Neuron (in vitro differentiated cells): ENCODE results near the gene KIF12.

Experiments
- H2AFZ ChIP-seq: one replicate; pipeline ENCODE4 v1.6.1; 2013; ENCODE audit warnings: low read depth, mild to moderate bottlenecking, inconsistent platforms, low read length, moderate library complexity
- H3K27me3 ChIP-seq: one replicate; pipeline ENCODE4 v1.6.1; 2013; ENCODE audit warnings: low read length; ENCODE audit not compliant: insufficient read depth
- H3K36me3 ChIP-seq: one replicate; pipeline ENCODE4 v1.6.1; 2013; ENCODE audit warnings: low read length; ENCODE audit not compliant: insufficient read depth
- H3K4me1 ChIP-seq: one replicate; pipeline ENCODE4 v1.6.1; 2013; ENCODE audit warnings: low read length; ENCODE audit not compliant: insufficient read depth
- H3K4me3 ChIP-seq: 2 replicates; pipeline ENCODE4 v1.5.1; 2013; ENCODE audit warnings: mild to moderate bottlenecking, low read length, moderate library complexity
- H3K9me3 ChIP-seq: one replicate; pipeline ENCODE4 v1.6.1; 2013; ENCODE audit warnings: low read length

Gene KIF12

GRCh38 chr9:114120192-114121014 is 21.3 kb upstream of the KIF12 start:
- H2AFZ ChIP-seq = no peak overlapping the region
- H3K27me3 ChIP-seq = no peaks in the 10 kb centered on the region
- H3K36me3 ChIP-seq = no peaks in the 10 kb centered on the region
- H3K9me3 ChIP-seq = no peaks in the 10 kb centered on the region
- peaks cover 12% of the 10 kb centered on the region for H3K4me1 ChIP-seq
- no peak overlapping the region for H3K4me3 ChIP-seq

GRCh38 chr9:114119242-114120191 is 20.4 kb upstream of the KIF12 start:
- Histone ChIP-seq H3K36me3 (no peaks in the 10 kb centered on the region), H3K4me3 (no peak overlapping the region), H3K4me1 (peaks cover 12% of the 10 kb centered on the region), H3K27me3 (no peaks in the 10 kb centered on the region), H3K9me3 (no peaks in the 10 kb centered on the region), H2AFZ (no peak overlapping the region)

- peaks cover 12% of the 10 kb centered on the region for H3K4me1 ChIP-seq
- no peak overlapping the region for H3K4me3 ChIP-seq
- H3K27me3 ChIP-seq = no peaks in the 10 kb centered on the region
- H3K9me3 ChIP-seq = no peaks in the 10 kb centered on the region
- no peak overlapping the region for H2AFZ ChIP-seq
- H3K36me3 ChIP-seq = no peaks in the 10 kb centered on the region
Measured at GRCh38 chr9:114117996-114118830, 19.1 kb upstream of the KIF12 start.

- no peaks in the 10 kb centered on the region for H3K27me3 ChIP-seq
- peaks cover 12% of the 10 kb centered on the region for H3K4me1 ChIP-seq
- H3K4me3 ChIP-seq = no peak overlapping the region
- no peak overlapping the region for H2AFZ ChIP-seq
- H3K9me3 ChIP-seq = no peaks in the 10 kb centered on the region
- no peaks in the 10 kb centered on the region for H3K36me3 ChIP-seq
Measured at GRCh38 chr9:114117614-114117995, 18.5 kb upstream of the KIF12 start.

GRCh38 chr9:114116126-114116747 is 17.1 kb upstream of the KIF12 start:
- Histone ChIP-seq H2AFZ (no peak overlapping the region), H3K9me3 (no peaks in the 10 kb centered on the region), H3K36me3 (no peaks in the 10 kb centered on the region), H3K4me1 (peaks cover 12% of the 10 kb centered on the region), H3K27me3 (no peaks in the 10 kb centered on the region), H3K4me3 (no peak overlapping the region)

- Histone ChIP-seq H3K36me3 (no peaks in the 10 kb centered on the region), H2AFZ (no peak overlapping the region), H3K27me3 (no peaks in the 10 kb centered on the region), H3K4me1 (peaks cover 12% of the 10 kb centered on the region), H3K4me3 (no peak overlapping the region), H3K9me3 (no peaks in the 10 kb centered on the region)
Measured at GRCh38 chr9:114115654-114116125, 16.6 kb upstream of the KIF12 start.

- Histone ChIP-seq H2AFZ (no peak overlapping the region), H3K27me3 (no peaks in the 10 kb centered on the region), H3K9me3 (no peaks in the 10 kb centered on the region), H3K36me3 (no peaks in the 10 kb centered on the region), H3K4me3 (no peak overlapping the region), H3K4me1 (peaks cover 12% of the 10 kb centered on the region)
Measured at GRCh38 chr9:114114364-114114763, 15.3 kb upstream of the KIF12 start.

- H3K9me3 ChIP-seq = no peaks in the 10 kb centered on the region
- H3K4me1 ChIP-seq = peaks cover 2% of the 10 kb centered on the region
Measured at GRCh38 chr9:114112778-114113584, 13.9 kb upstream of the KIF12 start.

GRCh38 chr9:114112325-114112724 is 13.2 kb upstream of the KIF12 start:
- no peaks in the 10 kb centered on the region for H3K9me3 ChIP-seq
- no peaks in the 10 kb centered on the region for H3K27me3 ChIP-seq
- H3K36me3 ChIP-seq = no peaks in the 10 kb centered on the region
- no peaks in the 10 kb centered on the region for H3K4me1 ChIP-seq
- H3K4me3 ChIP-seq = no peak overlapping the region
- no peak overlapping the region for H2AFZ ChIP-seq

More at GRCh38 chr9:114112778-114113584, 13.9 kb upstream of the KIF12 start:
- Histone ChIP-seq H3K36me3 (no peaks in the 10 kb centered on the region), H3K27me3 (no peaks in the 10 kb centered on the region), H3K4me3 (no peak overlapping the region), H2AFZ (no peak overlapping the region)

- Histone ChIP-seq H3K27me3 (peaks cover 3% of the 10 kb centered on the region), H2AFZ (no peak overlapping the region), H3K4me3 (no peak overlapping the region), H3K9me3 (no peaks in the 10 kb centered on the region), H3K36me3 (no peaks in the 10 kb centered on the region), H3K4me1 (no peaks in the 10 kb centered on the region)
Measured at GRCh38 chr9:114110180-114110579, 11.1 kb upstream of the KIF12 start.

GRCh38 chr9:114109124-114109523 is 10.0 kb upstream of the KIF12 start:
- Histone ChIP-seq H3K4me1 (no peaks in the 10 kb centered on the region), H3K36me3 (no peaks in the 10 kb centered on the region)

More at GRCh38 chr9:114109124-114109523, 10.0 kb upstream of the KIF12 start:
- Histone ChIP-seq H3K9me3 (no peaks in the 10 kb centered on the region), H3K4me3 (no peak overlapping the region), H3K27me3 (peaks cover 3% of the 10 kb centered on the region), H2AFZ (no peak overlapping the region)
